Loucy (cell line): Measurements from ENCODE around the gene GREB1.
"Not testable (repeated sequence)": the region's sequence is repeated elsewhere in the genome, so short reads cannot be mapped to it uniquely, and the experiment has no call there.

Experiments
- H2AFZ ChIP-seq: fragments of 200-600 bp; sonication (generic); 2 replicates; pipeline ENCODE4 v1.6.0; 2016; ENCODE audit warnings: antibody characterized with exemption, mild to moderate bottlenecking, low read length, moderate library complexity
- H3F3A ChIP-seq: fragments of 200-600 bp; 2 replicates; pipeline ENCODE4 v1.6.0; 2016; ENCODE audit warnings: antibody characterized with exemption, low read depth, mild to moderate bottlenecking
- H3K27me3 ChIP-seq: fragments of 200-600 bp; sonication (generic); 2 replicates; pipeline ENCODE4 v1.6.1; 2014; ENCODE audit warnings: low read length, mild to moderate bottlenecking; ENCODE audit not compliant: insufficient read depth, poor library complexity, severe bottlenecking
- H3K36me3 ChIP-seq: fragments of 200-600 bp; sonication (generic); 2 replicates; pipeline ENCODE4 v1.6.1; 2016; ENCODE audit warnings: low read length; ENCODE audit not compliant: insufficient read depth
- H3K4me1 ChIP-seq: fragments of 200-600 bp; sonication (generic); 2 replicates; pipeline ENCODE4 v1.5.1; 2014; ENCODE audit warnings: low read length, mild to moderate bottlenecking; ENCODE audit not compliant: insufficient read depth, poor library complexity, severe bottlenecking
- H3K4me2 ChIP-seq: fragments of 200-600 bp; sonication (generic); 2 replicates; pipeline ENCODE4 v1.6.0; 2014; ENCODE audit warnings: antibody characterized with exemption, low read length, low read depth, mild to moderate bottlenecking; ENCODE audit not compliant: poor library complexity, severe bottlenecking
- H3K4me3 ChIP-seq: fragments of 200-600 bp; sonication (generic); 2 replicates; pipeline ENCODE4 v1.5.1; 2014; ENCODE audit warnings: low read length, mild to moderate bottlenecking, mixed read lengths; ENCODE audit not compliant: poor library complexity, severe bottlenecking
- H3K79me2 ChIP-seq: fragments of 200-600 bp; sonication (generic); 2 replicates; pipeline ENCODE4 v1.6.1; 2014; ENCODE audit warnings: low read length; ENCODE audit not compliant: insufficient read depth
- H3K9ac ChIP-seq: fragments of 200-600 bp; sonication (generic); 2 replicates; pipeline ENCODE4 v1.6.0; 2014; ENCODE audit warnings: mild to moderate bottlenecking, low read depth, low read length, moderate library complexity; ENCODE audit not compliant: poor library complexity, severe bottlenecking
- H3K9me2 ChIP-seq: fragments of 200-600 bp; sonication (generic); replicated peaks from 2 replicates; pipeline ENCODE4 v1.6.1; 2016; ENCODE audit warnings: low read depth, low read length, mixed read lengths
- H3K9me3 ChIP-seq: fragments of 200-600 bp; sonication (generic); 2 replicates; pipeline ENCODE4 v1.6.1; 2014; ENCODE audit warnings: mild to moderate bottlenecking, antibody characterized with exemption, low read length, low read depth; ENCODE audit not compliant: insufficient read depth
- H4K20me1 ChIP-seq: fragments of 200-600 bp; sonication (generic); 2 replicates; pipeline ENCODE4 v1.6.0; 2014; ENCODE audit warnings: antibody characterized with exemption, low read length, mild to moderate bottlenecking; ENCODE audit not compliant: insufficient read depth, poor library complexity, severe bottlenecking
- CTCF ChIP-seq: fragments of 200-600 bp; sonication (generic); conservative IDR thresholded peaks from 2 replicates; pipeline ENCODE4 v1.5.1; 2014; ENCODE audit warnings: mild to moderate bottlenecking, antibody characterized with exemption, low read length
- EZH2phosphoT487 ChIP-seq: fragments of 200-600 bp; IDR thresholded peaks from 2 replicates; pipeline ENCODE4 v1.6.1; 2018; ENCODE audit warnings: antibody characterized with exemption, mild to moderate bottlenecking, moderate library complexity, borderline replicate concordance

GREB1 gene

GRCh38 chr2:11658208-11659114 lies 124.6 kb downstream of the GREB1 start:
- Histone ChIP-seq H3K9me3 (peaks cover 7% of the 10 kb centered on the region; the same call in 1 of the 2 replicates), H3F3A (no peaks in the 10 kb centered on the region), H3K4me1 (peaks cover 10% of the 10 kb centered on the region), H3K79me2 (no peaks in the 10 kb centered on the region), H3K4me3 (no peak overlapping the region), H3K9me2 (no peaks in the 10 kb centered on the region), H3K36me3 (no peaks in the 10 kb centered on the region), H3K27me3 (no peaks in the 10 kb centered on the region), H3K4me2 (no peak overlapping the region), H3K9ac (no peak overlapping the region), H2AFZ (no peak overlapping the region), H4K20me1 (no peaks in the 10 kb centered on the region)
- no peak for TF ChIP-seq CTCF
- no peak for TF ChIP-seq EZH2phosphoT487

GRCh38 chr2:11659115-11659475 lies 125.2 kb downstream of the GREB1 start:
- no peak overlapping the region for H2AFZ ChIP-seq
- H3K9me2 ChIP-seq = no peaks in the 10 kb centered on the region
- no peak for TF ChIP-seq EZH2phosphoT487
- no peak for TF ChIP-seq CTCF
- no peaks in the 10 kb centered on the region for H3K27me3 ChIP-seq
- no peaks in the 10 kb centered on the region for H3F3A ChIP-seq
- H3K9me3 ChIP-seq = peaks cover 7% of the 10 kb centered on the region; the same call in 1 of the 2 replicates
- H4K20me1 ChIP-seq = no peaks in the 10 kb centered on the region
- H3K4me3 ChIP-seq = no peak overlapping the region
- H3K4me2 ChIP-seq = no peak overlapping the region
- H3K4me1 ChIP-seq = peaks cover 10% of the 10 kb centered on the region
- no peaks in the 10 kb centered on the region for H3K36me3 ChIP-seq
- no peak overlapping the region for H3K9ac ChIP-seq
- no peaks in the 10 kb centered on the region for H3K79me2 ChIP-seq

- peaks cover 7% of the 10 kb centered on the region; the same call in 1 of the 2 replicates for H3K9me3 ChIP-seq
- H3K4me3 ChIP-seq = no peak overlapping the region
- H3K79me2 ChIP-seq = no peaks in the 10 kb centered on the region
- no peak overlapping the region for H3K4me2 ChIP-seq
- H4K20me1 ChIP-seq = no peaks in the 10 kb centered on the region
- H3F3A ChIP-seq = no peaks in the 10 kb centered on the region
- H2AFZ ChIP-seq = no peak overlapping the region
- TF ChIP-seq EZH2phosphoT487 (no peak), CTCF (no peak)
- peaks cover 10% of the 10 kb centered on the region for H3K4me1 ChIP-seq
- H3K36me3 ChIP-seq = no peaks in the 10 kb centered on the region
- no peak overlapping the region for H3K9ac ChIP-seq
- no peaks in the 10 kb centered on the region for H3K27me3 ChIP-seq
- H3K9me2 ChIP-seq = no peaks in the 10 kb centered on the region
Measured at GRCh38 chr2:11659851-11660250, 126.0 kb downstream of the GREB1 start.

GRCh38 chr2:11660396-11660795 lies 126.6 kb downstream of the GREB1 start:
- H3K79me2 ChIP-seq, H3K9me2 ChIP-seq, H3K36me3 ChIP-seq, H3K9ac ChIP-seq, H2AFZ ChIP-seq, H3F3A ChIP-seq, H3K9me3 ChIP-seq, H3K4me2 ChIP-seq, H4K20me1 ChIP-seq, H3K27me3 ChIP-seq, H3K4me3 ChIP-seq: not testable (repeated sequence)
- peaks cover 10% of the 10 kb centered on the region for H3K4me1 ChIP-seq
